Osteoblast (primary cell): ENCODE results near the gene ADCY2. TPM values are rescaled to one million over a fixed set of nuclear protein-coding genes. Genes with fewer than 3 reads are reported as not detected.

Experiments used
- DNase-seq: peaks from one replicate; pipeline ENCODE4 v3.0.0; 2011; ENCODE audit warnings: low spot score, mixed read lengths; ENCODE audit not compliant: insufficient read length; ENCODE audit errors: missing footprints
- H2AFZ ChIP-seq: 2 replicates; pipeline ENCODE4 v1.6.0; 2011; ENCODE audit warnings: mild to moderate bottlenecking, low read length
- H3K27ac ChIP-seq: 2 replicates; pipeline ENCODE4 v1.5.1; 2011; ENCODE audit warnings: mild to moderate bottlenecking, low read depth, low read length, moderate library complexity
- H3K27me3 ChIP-seq: 2 replicates; pipeline ENCODE4 v1.6.0; 2012; ENCODE audit warnings: mild to moderate bottlenecking, control low read depth, inconsistent platforms, low read length, moderate library complexity; ENCODE audit not compliant: insufficient read depth
- H3K36me3 ChIP-seq: 2 replicates; pipeline ENCODE4 v1.5.1; 2011; ENCODE audit warnings: mild to moderate bottlenecking, low read length, control low read depth, moderate library complexity; ENCODE audit not compliant: insufficient read depth
- H3K4me1 ChIP-seq: 2 replicates; pipeline ENCODE4 v1.5.1; 2011; ENCODE audit warnings: mild to moderate bottlenecking, low read length, control low read depth, moderate library complexity; ENCODE audit not compliant: insufficient read depth
- H3K4me2 ChIP-seq: 2 replicates; pipeline ENCODE4 v1.6.0; 2011; ENCODE audit warnings: mild to moderate bottlenecking, low read length; ENCODE audit not compliant: insufficient read depth
- H3K4me3 ChIP-seq: fragments of 200-600 bp; sonication (generic); 3 replicates; pipeline ENCODE4 v1.5.1; 2012; ENCODE audit warnings: mild to moderate bottlenecking, low read length, inconsistent platforms; ENCODE audit not compliant: insufficient read depth
- H3K79me2 ChIP-seq: 2 replicates; pipeline ENCODE4 v1.6.0; 2012; ENCODE audit warnings: mild to moderate bottlenecking, low read length, control low read depth, inconsistent platforms; ENCODE audit not compliant: insufficient read depth
- H3K9me3 ChIP-seq: 2 replicates; pipeline ENCODE4 v1.5.1; 2011; ENCODE audit warnings: low read depth, low read length, control low read depth
- H4K20me1 ChIP-seq: 2 replicates; pipeline ENCODE4 v1.6.0; 2012; ENCODE audit warnings: mild to moderate bottlenecking, low read length, control low read depth; ENCODE audit not compliant: insufficient read depth
- total RNA-seq: library from RNA; depleted of rRNA; stranded (reverse); fragments of >200 nt; gene quantifications from 2 replicates; pipeline ENCODE4 v1.2.3, GENCODE V29; 2012
- TF ChIP-seq, protein P1 (sequence below): IDR thresholded peaks from 2 replicates; pipeline ENCODE4 v1.5.1; 2011; ENCODE audit warnings: mild to moderate bottlenecking, low read depth, low read length, moderate library complexity; ENCODE audit errors: extremely low read depth

The ADCY2 gene
- total RNA-seq, 1 donor = under 0.01 TPM

DNA sequence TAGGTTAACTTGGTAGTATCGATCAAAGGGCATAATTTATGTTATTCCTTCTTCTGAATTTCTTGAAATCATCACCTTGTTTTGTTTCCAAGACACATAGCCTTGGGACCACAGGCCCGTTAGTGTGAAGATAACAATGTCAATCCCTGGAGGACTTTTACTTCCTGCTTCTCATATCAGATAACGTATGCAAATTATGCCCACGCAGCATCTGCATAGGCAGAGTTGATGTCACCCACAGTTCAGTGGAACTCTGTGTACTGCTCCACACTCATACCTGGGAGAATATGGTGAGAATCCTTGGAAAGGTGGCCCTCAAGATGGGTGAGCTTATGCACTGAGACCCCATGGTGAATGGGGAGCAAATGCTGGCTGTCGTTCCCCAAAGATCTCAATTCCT lies 360.0 kb downstream of the ADCY2 start:
- Histone ChIP-seq H3K9me3 (no peaks in the 10 kb centered on the region), H3K27ac (no peak overlapping the region), H3K27me3 (no peaks in the 10 kb centered on the region), H3K79me2 (no peaks in the 10 kb centered on the region), H2AFZ (no peak overlapping the region), H3K36me3 (no peaks in the 10 kb centered on the region), H3K4me3 (no peak overlapping the region), H3K4me1 (no peaks in the 10 kb centered on the region), H3K4me2 (no peak overlapping the region), H4K20me1 (no peaks in the 10 kb centered on the region)
- DNase-seq = no peak
- TF ChIP-seq, protein P1, sequence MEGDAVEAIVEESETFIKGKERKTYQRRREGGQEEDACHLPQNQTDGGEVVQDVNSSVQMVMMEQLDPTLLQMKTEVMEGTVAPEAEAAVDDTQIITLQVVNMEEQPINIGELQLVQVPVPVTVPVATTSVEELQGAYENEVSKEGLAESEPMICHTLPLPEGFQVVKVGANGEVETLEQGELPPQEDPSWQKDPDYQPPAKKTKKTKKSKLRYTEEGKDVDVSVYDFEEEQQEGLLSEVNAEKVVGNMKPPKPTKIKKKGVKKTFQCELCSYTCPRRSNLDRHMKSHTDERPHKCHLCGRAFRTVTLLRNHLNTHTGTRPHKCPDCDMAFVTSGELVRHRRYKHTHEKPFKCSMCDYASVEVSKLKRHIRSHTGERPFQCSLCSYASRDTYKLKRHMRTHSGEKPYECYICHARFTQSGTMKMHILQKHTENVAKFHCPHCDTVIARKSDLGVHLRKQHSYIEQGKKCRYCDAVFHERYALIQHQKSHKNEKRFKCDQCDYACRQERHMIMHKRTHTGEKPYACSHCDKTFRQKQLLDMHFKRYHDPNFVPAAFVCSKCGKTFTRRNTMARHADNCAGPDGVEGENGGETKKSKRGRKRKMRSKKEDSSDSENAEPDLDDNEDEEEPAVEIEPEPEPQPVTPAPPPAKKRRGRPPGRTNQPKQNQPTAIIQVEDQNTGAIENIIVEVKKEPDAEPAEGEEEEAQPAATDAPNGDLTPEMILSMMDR = no peak

DNA sequence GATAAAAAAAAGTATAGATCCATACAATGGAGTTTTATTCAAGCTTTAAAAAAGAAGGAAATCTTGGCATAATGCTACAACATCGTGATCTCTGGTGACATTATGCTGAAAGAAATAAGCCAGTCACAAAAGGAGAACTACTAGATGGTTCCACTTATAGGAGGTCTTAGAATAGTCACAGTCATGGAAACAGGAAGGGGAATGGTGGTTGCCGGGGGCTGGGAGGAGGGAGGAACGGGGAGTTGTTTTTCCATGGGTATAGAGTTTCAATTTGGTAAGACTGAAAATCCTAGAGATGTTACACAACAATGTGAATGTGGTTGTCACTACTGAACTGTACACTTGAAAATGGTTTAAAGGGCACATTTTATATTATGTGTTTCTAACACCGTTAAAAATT lies 360.5 kb downstream of the ADCY2 start:
- Histone ChIP-seq H3K4me1 (no peaks in the 10 kb centered on the region), H3K79me2 (no peaks in the 10 kb centered on the region), H2AFZ (no peak overlapping the region)

DNA sequence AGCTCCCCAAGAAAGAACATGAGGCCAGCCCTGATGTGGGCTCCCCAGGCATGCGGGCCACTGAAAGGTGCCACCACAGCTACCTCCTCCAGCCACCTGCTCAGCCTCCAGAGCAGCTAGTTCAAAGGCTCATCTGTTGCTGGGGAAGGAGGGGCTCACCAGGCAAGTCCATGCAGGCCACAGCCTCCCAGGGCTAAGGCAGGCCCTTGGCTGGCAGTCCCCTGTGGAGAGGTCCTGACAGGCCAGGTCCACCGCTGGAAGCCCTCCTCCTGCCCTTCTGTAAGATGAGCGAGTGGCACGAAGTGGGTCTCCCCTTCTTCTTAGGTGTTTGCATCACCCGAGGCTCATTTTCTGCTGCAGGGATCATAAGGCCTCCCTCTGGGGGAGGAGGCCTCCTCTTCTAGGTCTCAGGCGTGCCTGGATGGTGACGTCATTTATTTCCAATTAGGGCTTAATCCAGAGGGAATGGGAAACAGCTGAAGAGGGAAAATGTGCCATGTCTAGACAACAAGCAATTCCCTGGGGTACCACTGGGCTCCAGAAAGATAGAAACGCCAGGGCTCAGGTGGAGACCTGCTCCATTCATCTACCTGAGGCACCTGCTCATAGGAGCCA lies 363.4 kb downstream of the ADCY2 start:
- Histone ChIP-seq H3K27me3 (no peaks in the 10 kb centered on the region), H3K27ac (no peak overlapping the region), H3K4me3 (no peak overlapping the region), H4K20me1 (no peaks in the 10 kb centered on the region), H3K4me2 (no peak overlapping the region), H3K79me2 (no peaks in the 10 kb centered on the region), H3K36me3 (no peaks in the 10 kb centered on the region), H3K4me1 (no peaks in the 10 kb centered on the region), H2AFZ (no peak overlapping the region), H3K9me3 (no peaks in the 10 kb centered on the region)
- no peak for DNase-seq
- TF ChIP-seq, protein P1 = no peak

More for the DNA sequence above, 360.5 kb downstream of the ADCY2 start:
- Histone ChIP-seq H3K4me2 (no peak overlapping the region), H3K27me3 (no peaks in the 10 kb centered on the region), H4K20me1 (no peaks in the 10 kb centered on the region), H3K4me3 (no peak overlapping the region), H3K9me3 (no peaks in the 10 kb centered on the region), H3K27ac (no peak overlapping the region), H3K36me3 (no peaks in the 10 kb centered on the region)
- TF ChIP-seq, protein P1 = no peak
- no peak for DNase-seq

DNA sequence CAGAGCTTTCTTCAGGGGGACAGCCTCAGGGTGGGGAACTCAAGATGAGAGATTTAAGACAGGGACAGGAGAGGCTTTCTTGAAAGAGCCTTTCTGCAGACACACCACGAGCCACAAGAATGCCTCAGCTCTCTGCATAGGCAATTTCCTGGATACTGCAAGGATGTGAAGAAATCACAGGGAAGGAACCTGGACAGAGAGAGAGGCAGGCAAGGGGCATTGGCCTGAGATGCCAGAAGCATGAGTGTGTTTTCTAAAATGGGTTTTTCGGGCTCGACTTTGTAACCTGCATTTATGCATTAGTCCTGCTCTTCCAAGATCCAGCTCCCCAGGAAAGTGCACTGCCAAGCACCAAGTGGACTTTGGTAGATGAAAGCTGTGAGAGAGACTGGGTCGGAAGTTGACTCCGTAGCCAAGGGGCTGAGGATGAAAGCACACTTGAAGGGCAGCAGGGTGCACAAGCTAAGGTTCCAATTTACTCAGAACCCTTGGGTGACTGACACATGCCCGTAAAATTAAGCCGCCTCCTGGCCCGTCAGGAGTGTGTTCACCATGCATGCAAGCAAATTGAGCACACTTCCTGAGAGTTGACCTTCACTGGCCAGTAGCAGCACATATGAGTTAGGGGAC lies 364.1 kb downstream of the ADCY2 start:
- no peak for DNase-seq
- Histone ChIP-seq H3K4me3 (no peak overlapping the region), H3K27me3 (no peaks in the 10 kb centered on the region), H3K9me3 (no peaks in the 10 kb centered on the region), H3K4me2 (no peak overlapping the region), H3K79me2 (no peaks in the 10 kb centered on the region), H3K36me3 (no peaks in the 10 kb centered on the region), H3K4me1 (no peaks in the 10 kb centered on the region), H4K20me1 (no peaks in the 10 kb centered on the region), H3K27ac (no peak overlapping the region), H2AFZ (no peak overlapping the region)
- TF ChIP-seq, protein P1 = no peak
